ENCODE measurements around the gene RNASEL. TPM values are rescaled to one million over a fixed set of nuclear protein-coding genes. Genes with fewer than 3 reads are reported as not detected.

The RNASEL gene
- total and polyA plus RNA-seq, 9 of the 15 experiments (the other 6 are each of a cell fraction or from before 2014, with no cell fraction given), result 4.3 to 11.1 (median 7.2) TPM

GRCh38 chr1:182595641-182596240 is 6.7 kb upstream of the RNASEL start (continued):
- TF ChIP-seq, protein P1, sequence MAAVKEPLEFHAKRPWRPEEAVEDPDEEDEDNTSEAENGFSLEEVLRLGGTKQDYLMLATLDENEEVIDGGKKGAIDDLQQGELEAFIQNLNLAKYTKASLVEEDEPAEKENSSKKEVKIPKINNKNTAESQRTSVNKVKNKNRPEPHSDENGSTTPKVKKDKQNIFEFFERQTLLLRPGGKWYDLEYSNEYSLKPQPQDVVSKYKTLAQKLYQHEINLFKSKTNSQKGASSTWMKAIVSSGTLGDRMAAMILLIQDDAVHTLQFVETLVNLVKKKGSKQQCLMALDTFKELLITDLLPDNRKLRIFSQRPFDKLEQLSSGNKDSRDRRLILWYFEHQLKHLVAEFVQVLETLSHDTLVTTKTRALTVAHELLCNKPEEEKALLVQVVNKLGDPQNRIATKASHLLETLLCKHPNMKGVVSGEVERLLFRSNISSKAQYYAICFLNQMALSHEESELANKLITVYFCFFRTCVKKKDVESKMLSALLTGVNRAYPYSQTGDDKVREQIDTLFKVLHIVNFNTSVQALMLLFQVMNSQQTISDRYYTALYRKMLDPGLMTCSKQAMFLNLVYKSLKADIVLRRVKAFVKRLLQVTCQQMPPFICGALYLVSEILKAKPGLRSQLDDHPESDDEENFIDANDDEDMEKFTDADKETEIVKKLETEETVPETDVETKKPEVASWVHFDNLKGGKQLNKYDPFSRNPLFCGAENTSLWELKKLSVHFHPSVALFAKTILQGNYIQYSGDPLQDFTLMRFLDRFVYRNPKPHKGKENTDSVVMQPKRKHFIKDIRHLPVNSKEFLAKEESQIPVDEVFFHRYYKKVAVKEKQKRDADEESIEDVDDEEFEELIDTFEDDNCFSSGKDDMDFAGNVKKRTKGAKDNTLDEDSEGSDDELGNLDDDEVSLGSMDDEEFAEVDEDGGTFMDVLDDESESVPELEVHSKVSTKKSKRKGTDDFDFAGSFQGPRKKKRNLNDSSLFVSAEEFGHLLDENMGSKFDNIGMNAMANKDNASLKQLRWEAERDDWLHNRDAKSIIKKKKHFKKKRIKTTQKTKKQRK (IDR thresholded peaks at IDR 0.05; ENCODE audit: borderline replicate concordance, low read depth, low read length), result no peak
- TF ChIP-seq SRSF9 (IDR thresholded peaks at IDR 0.05; ENCODE audit: borderline replicate concordance, low read depth, low read length) (no peak), E2F1 (CRISPR knock-in tag; IDR thresholded peaks at IDR 0.05) (no peak), NFE2 (IDR thresholded peaks at IDR 0.05; ENCODE audit: low read depth) (no peak), PCBP1 (IDR thresholded peaks at IDR 0.05; ENCODE audit: low read depth, low read length, poor library complexity, severe bottlenecking) (no peak), RNF219 (CRISPR knock-in tag; IDR thresholded peaks at IDR 0.05) (no peak), SP1 (CRISPR knock-in tag; IDR thresholded peaks at IDR 0.05) (no peak), POLR2B (IDR thresholded peaks at IDR 0.05; ENCODE audit: low read depth, partially characterized antibody) (no peak)

Data from K562 (cell line).